Central memory CD8-positive, alpha-beta T cell (primary cell): Measurements from ENCODE around the gene KISS1R.

Source experiments
- ATAC-seq: fragments of 150-1000 bp; cut with Tn5 transposase; replicated peaks from 2 replicates; pipeline ENCODE4 v1.10.0; 2022; ENCODE audit warnings: mild to moderate bottlenecking, moderate FRiP score, moderate number of reproducible peaks; ENCODE audit not compliant: poor library complexity, severe bottlenecking; ENCODE audit errors: extremely low read depth
- DNase-seq, 2 donors: peaks; one replicate each; pipeline ENCODE4 v3.0.0; 2021; ENCODE audit warnings: low spot score in 2 of 2
- H3K27ac Mint-ChIP-seq: one replicate; pipeline ENCODE4 v1.8.0; 2022; ENCODE audit warnings: low read depth, mild to moderate bottlenecking, moderate library complexity, mixed read lengths
- H3K27me3 Mint-ChIP-seq: one replicate; pipeline ENCODE4 v1.8.0; 2022; ENCODE audit warnings: mixed read lengths
- H3K36me3 Mint-ChIP-seq: one replicate; pipeline ENCODE4 v1.8.0; 2022; ENCODE audit warnings: mild to moderate bottlenecking, moderate library complexity, mixed read lengths; ENCODE audit not compliant: insufficient read depth
- H3K4me1 Mint-ChIP-seq: one replicate; pipeline ENCODE4 v1.8.0; 2022; ENCODE audit warnings: mixed read lengths
- H3K4me3 Mint-ChIP-seq: one replicate; pipeline ENCODE4 v1.8.0; 2022; ENCODE audit warnings: mild to moderate bottlenecking, moderate library complexity, mixed read lengths
- H3K9me3 Mint-ChIP-seq: one replicate; pipeline ENCODE4 v1.8.0; 2022; ENCODE audit warnings: mixed read lengths

KISS1R gene

DNA sequence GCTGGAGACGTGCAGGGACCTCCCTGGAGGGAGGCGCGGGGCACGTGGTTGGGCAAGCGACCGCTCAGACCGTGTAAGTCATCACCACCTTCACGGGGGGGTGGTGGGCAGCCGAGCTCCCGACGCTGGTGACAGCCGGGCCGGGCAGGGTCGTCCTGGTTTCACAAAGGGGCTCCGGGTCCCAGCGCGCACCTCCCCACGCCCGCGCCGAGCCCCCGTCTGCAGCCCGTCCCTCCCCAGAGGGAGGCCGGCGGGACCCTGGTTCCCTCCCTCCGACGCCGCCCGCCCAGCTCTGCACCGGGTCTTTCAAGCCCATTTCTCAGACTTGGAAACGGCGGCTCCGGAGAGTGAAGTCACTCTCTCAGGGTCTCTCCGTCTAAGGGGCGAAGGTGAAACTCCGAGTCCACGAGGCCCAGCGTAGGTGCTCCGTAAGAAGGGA is 8.0 kb downstream of the KISS1R start:
- Mint-ChIP-seq H3K36me3 (peaks cover 7% of the 10 kb centered on the region), H3K4me3 (peak overlapping the region; percentile 80), H3K4me1 (peaks cover 10% of the 10 kb centered on the region), H3K9me3 (no peaks in the 10 kb centered on the region), H3K27ac (no peak overlapping the region), H3K27me3 (no peaks in the 10 kb centered on the region)
- peak; percentile 52 for ATAC-seq
- DNase-seq: no peak

DNA sequence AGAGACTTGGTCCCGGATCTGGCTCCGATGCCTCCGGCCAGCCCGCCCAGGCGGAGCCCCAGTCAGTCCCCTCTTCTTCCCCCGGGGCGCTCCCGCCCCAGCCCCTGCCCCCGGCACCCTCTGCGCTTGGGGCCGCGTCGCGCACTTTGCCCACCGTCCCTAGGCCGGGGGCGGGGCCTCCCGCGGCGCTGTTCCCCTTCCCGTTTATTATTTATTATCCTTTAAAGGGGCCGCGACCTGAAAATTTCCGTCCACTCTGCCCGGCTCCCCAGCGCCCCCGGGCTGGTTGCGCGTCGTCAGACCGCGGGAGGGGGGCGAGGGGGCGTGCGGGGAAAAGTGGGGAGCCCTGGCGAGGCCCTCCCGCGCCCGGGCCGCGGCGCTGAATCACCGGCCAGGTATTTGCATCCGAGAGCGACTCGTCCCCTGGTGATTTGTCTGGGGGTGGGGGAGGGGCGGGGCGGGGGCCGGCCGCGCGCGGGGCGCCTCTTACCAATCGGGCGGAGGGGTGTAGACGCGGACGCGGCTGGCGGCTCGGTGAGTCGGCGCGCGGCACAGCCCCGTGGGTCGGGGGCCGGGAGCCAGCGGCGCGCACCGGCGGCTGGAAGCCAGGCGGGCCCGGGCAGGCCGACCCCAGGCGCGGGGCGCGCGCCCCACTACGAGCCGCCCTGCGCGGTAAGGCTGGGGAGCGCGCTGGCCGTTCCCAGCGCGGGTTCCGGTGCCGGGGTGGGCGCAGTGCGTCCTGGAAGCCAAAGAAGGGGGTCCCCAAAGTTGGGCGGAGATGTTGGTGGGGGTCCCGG is 8.6 kb downstream of the KISS1R start, which contains the start of gene ARID3A:
Gene ARID3A (plus strand): TSS at position 510 of the 797 bp plus-strand sequence. CDS start 3,494 bp downstream, outside the sequence.
- peaks cover 6% of the 10 kb centered on the region for H3K36me3 Mint-ChIP-seq
- no peaks in the 10 kb centered on the region for H3K27me3 Mint-ChIP-seq
- H3K27ac Mint-ChIP-seq: peak within 1 kb of the TSS; percentile 59
- H3K4me1 Mint-ChIP-seq: peaks cover 9% of the 10 kb centered on the region
- peak within 1 kb of the TSS; percentile 80 for H3K4me3 Mint-ChIP-seq
- DNase-seq (peak; percentile 65 to 67), ATAC-seq (peak; percentile 66)
- no peaks in the 10 kb centered on the region for H3K9me3 Mint-ChIP-seq

DNA sequence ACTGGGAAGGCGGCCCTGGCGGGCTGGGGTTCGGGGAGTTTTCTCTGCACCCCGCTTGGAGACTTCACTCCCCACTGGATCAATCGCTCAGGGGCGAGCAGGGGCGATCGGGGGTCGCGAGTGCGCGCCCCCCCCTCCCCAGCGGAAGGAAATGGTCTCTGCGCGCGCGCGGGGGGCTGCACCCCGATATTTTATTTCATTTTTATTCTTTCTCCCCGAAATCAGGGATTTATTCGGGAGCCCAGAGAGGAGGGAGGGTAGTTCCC is 9.1 kb downstream of the KISS1R start:
- Mint-ChIP-seq H3K9me3 (no peaks in the 10 kb centered on the region), H3K27me3 (no peaks in the 10 kb centered on the region), H3K4me3 (peak overlapping the region; percentile 80), H3K4me1 (peaks cover 3% of the 10 kb centered on the region), H3K36me3 (peaks cover 4% of the 10 kb centered on the region), H3K27ac (no peak overlapping the region)
- DNase-seq: no peak
- no peak for ATAC-seq

DNA sequence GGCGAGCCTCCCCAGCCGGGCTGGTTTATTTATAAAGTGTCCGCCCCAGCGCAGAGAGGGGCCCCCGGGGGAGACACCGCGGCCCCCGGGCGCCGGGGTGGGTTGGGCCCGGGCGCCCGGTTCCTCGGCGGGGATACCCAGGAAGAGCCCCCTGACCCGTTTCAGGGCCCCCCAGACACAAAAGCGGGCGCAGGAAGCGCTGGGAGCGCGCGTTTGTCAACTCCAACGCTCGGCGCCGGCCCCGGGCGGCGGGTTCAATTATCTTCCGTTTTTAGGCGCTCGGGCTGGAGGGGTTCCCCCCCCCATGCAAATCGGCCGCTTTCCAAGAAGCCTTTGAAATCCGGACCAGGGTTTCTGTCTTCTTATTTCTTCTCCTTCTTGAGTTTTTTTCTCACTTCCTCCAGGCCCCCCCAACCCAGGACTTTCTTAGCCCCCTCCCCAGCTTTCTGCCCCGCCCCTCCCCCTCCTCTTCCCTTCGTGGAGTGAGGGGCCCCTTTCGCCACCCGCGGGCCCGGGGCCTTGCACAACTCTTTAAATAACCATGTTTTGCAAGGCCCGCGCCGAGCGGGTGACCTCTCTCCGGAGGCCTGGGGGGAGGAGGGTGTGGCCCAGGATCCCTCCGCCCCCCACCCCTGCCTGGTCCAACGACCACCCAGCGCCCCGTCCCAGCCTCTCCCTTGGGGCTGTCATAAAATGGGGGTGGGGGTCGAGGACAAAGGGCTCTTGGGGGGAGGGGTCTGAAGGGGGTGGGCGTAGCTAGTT is 9.6 kb downstream of the KISS1R start:
- no peak for ATAC-seq

DNA sequence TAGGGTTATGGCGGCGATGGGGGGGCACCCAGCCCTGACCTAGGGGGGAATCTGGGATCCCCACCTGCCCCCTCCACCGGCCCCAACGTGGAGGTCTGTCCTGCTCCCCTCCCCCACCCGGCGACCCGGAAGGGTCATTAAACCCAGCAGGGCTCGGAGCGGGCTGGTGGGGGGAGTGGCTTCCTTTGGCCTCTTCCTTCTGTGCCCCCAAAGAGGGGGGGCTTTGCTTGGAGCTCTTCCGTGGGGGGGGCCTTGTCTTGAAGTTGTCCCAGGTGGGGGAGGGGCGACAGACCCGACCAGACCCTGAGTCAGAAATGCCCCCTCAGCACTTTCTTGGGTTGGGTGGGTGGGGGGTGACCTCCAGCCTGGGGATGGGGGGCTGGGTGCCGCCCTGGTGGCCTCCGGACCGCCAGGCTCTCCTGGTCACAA is 10.2 kb downstream of the KISS1R start:
- Mint-ChIP-seq H3K27ac (no peak overlapping the region), H3K36me3 (peaks cover 4% of the 10 kb centered on the region), H3K4me3 (peak overlapping the region; percentile 27), H3K27me3 (no peaks in the 10 kb centered on the region), H3K9me3 (no peaks in the 10 kb centered on the region), H3K4me1 (peaks cover 4% of the 10 kb centered on the region)
- ATAC-seq: no peak
- DNase-seq: no peak

More for the DNA sequence above, 9.6 kb downstream of the KISS1R start:
- no peak for DNase-seq
- Mint-ChIP-seq H3K27me3 (no peaks in the 10 kb centered on the region), H3K36me3 (peaks cover 4% of the 10 kb centered on the region), H3K4me1 (no peaks in the 10 kb centered on the region), H3K9me3 (no peaks in the 10 kb centered on the region), H3K4me3 (peak overlapping the region; percentile 80), H3K27ac (peak overlapping the region; percentile 59)

DNA sequence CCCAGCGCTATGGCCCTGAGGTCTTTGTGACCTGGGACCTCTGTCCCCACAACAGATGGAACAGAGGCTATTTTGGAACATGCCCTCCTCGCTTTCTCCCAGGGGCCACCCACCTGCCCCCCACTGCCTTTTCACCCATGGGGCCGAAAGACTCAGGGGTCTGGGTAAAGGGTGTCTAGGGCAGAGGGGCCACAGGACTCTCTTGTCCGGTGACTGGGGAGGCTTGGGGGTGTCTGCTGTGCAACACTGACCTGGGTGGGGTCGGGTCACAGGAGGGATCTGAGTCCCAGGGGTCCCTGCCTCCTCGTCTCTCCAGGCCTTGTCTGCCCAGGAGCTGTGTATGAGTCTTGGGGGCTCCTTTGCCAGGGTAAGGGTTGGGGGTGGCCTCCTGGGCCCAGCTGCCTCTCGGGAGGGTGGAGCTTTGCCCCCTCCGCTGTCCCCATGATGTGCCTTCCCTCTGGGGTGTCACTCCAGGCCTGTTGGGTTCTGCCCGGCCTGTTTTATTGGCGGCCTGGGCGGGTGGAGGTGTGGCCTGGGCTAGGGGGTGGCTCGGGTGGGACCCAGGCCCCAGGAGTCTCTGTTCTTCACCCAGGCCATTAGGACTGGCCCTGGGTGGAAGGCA is 10.8 kb downstream of the KISS1R start:
- Mint-ChIP-seq H3K4me3 (peak overlapping the region; percentile 27), H3K27ac (no peak overlapping the region), H3K27me3 (no peaks in the 10 kb centered on the region), H3K4me1 (peaks cover 8% of the 10 kb centered on the region), H3K9me3 (no peaks in the 10 kb centered on the region), H3K36me3 (peaks cover 4% of the 10 kb centered on the region)
- ATAC-seq: no peak
- DNase-seq: no peak

DNA sequence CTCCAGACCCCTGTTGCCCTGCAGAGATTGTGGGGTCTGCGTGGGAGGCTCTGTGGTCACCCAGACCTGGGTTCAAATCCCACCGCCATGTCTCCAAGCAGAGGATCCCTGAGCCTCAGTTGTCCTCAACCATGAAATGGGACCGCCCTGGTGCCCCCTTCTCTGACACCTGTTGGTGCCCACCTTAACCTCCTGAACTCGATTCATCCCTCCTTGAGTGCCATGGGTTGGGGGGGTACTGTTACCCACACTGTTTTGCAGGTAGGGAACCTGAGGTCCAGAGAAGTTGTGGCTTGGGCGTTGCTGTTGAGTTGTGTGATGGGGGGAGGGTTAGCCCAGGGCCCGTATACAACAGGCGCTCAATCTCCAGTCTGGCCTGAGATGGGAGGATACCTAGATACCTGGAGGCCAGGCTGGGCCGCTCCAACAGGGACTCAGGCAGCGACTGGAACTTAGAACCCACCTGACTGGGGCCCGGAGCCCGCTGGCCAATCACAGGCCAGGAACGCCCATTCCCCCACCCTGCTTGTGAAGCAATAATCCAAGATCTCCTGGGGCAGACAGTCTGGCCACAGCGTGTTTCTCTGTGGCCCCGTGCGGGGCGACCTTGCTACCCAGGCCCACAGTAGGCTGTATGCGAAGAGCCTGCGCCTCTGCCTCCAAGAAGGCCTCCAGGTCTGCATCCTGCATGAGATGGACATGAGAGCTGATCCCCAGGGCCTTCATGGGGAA is 11.5 kb downstream of the KISS1R start:
- H3K9me3 Mint-ChIP-seq: no peaks in the 10 kb centered on the region
- peaks cover 4% of the 10 kb centered on the region for H3K36me3 Mint-ChIP-seq
- no peak overlapping the region for H3K4me3 Mint-ChIP-seq
- no peak overlapping the region for H3K27ac Mint-ChIP-seq
- no peaks in the 10 kb centered on the region for H3K27me3 Mint-ChIP-seq
- ATAC-seq (no peak), DNase-seq (no peak)
- peaks cover 10% of the 10 kb centered on the region for H3K4me1 Mint-ChIP-seq

DNA sequence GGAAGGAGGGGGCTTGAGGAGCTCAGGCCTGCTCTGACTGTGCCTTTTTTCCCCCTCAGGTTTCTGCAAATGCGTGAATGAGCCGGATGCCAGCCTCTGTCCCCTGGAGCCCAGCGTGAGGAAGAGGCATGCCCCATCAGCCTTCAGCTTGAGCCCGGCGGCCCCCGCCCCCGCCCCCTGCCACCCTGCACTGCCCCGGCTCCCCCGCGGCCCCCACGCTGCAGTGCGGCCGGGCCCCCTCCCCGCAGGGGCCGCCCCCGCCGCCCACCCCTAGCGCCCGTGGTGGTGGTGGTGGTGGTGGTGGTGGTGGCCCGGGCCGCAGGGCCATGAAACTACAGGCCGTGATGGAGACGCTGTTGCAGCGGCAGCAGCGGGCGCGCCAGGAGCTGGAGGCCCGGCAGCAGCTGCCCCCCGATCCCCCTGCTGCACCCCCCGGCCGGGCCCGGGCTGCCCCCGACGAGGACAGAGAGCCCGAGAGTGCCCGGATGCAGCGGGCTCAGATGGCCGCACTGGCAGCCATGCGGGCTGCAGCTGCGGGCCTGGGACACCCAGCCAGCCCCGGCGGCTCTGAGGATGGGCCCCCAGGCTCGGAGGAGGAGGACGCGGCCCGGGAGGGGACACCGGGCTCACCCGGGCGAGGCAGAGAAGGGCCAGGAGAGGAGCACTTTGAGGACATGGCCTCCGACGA is 12.2 kb downstream of the KISS1R start:
- no peaks in the 10 kb centered on the region for H3K9me3 Mint-ChIP-seq
- no peak overlapping the region for H3K4me3 Mint-ChIP-seq
- no peak for ATAC-seq
- DNase-seq: no peak
- peaks cover 10% of the 10 kb centered on the region for H3K4me1 Mint-ChIP-seq
- no peak overlapping the region for H3K27ac Mint-ChIP-seq
- peaks cover 4% of the 10 kb centered on the region for H3K36me3 Mint-ChIP-seq
- H3K27me3 Mint-ChIP-seq: no peaks in the 10 kb centered on the region

DNA sequence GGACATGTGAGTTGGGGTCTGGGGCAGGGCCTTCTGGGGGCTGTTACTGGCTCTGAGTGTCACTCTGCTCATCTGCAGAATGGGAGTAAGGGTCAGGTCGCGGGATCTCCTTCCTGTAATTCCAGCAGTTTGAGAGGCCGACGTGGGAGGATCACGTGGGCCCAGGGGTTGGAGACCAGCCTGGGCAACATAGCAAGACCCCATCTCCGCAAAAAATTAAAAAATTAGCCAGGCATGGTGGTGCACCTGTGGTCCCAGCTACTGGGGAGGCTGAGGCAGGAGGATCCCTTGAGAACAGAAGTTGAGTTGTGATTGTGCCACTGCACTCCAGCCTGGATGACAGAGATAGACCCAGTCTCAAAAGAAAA is 12.7 kb downstream of the KISS1R start:
- DNase-seq (no peak), ATAC-seq (no peak)
- no peak overlapping the region for H3K27ac Mint-ChIP-seq
- H3K36me3 Mint-ChIP-seq: peaks cover 4% of the 10 kb centered on the region
- no peak overlapping the region for H3K4me3 Mint-ChIP-seq
- peaks cover 10% of the 10 kb centered on the region for H3K4me1 Mint-ChIP-seq
- H3K9me3 Mint-ChIP-seq: no peaks in the 10 kb centered on the region
- H3K27me3 Mint-ChIP-seq: no peaks in the 10 kb centered on the region

DNA sequence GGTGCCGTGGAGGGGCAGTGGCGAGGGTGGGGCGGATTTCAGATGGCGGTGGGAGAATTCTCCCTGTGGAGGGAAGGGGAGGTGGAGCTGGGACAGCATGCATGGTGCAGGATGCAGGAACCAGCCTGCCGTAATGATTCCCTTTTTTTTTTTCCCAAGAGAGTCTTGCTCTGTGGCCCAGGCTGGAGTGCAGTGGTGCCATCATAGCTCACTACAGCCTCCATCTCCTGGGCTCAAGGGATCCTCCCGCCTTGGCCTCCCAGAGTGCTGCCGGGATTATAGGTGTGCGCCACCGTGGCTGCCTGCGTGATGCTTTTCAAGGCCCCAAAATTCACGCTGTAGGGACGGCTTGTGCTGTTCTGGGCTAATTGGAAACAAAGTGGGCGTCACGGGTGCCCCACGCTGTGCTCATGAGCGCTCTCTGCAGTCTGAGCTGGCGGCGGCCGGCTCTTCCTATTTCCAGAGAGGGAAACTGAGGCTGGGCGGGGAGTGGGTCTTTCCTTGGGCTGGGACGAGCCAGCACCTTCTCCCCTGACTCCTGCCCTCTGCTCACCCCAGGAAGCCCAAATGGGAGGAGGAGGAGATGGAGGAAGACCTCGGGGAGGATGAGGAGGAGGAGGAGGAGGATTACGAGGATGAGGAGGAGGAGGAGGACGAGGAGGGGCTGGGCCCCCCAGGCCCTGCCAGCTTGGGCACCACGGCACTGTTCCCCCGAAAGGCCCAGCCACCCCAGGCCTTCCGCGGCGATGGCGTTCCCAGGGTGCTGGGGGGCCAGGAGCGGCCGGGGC is 14.9 kb downstream of the KISS1R start:
- no peaks in the 10 kb centered on the region for H3K27me3 Mint-ChIP-seq
- H3K9me3 Mint-ChIP-seq: no peaks in the 10 kb centered on the region
- peak overlapping the region; percentile 25 for H3K4me3 Mint-ChIP-seq
- H3K36me3 Mint-ChIP-seq: peaks cover 3% of the 10 kb centered on the region
- DNase-seq (no peak), ATAC-seq (no peak)
- H3K27ac Mint-ChIP-seq: peak overlapping the region; percentile 68
- peaks cover 10% of the 10 kb centered on the region for H3K4me1 Mint-ChIP-seq

DNA sequence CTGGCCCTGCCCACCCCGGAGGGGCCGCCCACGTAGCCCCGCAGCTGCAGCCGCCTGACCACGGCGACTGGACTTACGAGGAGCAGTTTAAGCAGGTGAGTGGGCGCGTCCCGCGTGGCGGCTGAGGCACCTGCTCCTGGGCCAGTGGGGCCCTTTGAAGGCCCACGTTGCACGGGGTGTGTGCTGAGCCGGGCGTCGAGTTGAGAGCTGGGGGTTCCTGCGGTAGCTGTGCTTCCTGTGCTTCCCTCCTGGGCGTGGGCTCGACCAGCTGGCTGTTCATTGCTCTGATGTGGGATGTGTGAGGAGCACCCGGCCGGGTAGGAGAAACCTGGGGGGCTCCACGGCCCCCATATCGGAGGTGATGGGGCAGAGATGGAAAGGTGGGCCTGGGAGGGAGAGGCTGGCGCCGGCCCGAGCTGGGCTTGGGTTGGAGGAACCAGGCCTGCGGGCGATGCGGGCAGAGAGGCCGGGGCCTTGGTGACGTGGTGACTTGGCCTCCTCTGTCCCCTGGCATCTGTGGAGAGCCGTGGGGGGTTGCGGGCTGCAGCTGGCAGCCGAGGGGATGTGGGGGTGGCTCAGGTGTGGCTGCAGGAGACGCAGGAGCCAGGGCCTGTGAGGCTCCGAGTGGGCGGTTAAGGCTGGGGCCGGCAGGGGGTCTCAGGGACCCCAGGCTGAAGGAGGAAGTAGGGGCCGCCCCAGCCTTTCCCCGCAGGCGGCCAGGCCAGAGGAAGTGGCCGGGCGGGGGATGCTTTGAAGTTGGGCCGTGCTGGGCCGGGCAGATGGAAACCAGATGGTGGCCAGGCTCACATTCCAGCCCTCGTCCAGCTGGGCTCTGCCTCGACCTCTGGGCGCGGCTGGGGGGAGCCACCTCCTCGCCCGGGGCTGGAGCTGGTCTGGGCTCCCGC is 15.8 kb downstream of the KISS1R start:
- H3K4me1 Mint-ChIP-seq: peaks cover 14% of the 10 kb centered on the region
- ATAC-seq: no peak
- DNase-seq: no peak

More for the DNA sequence above, 15.8 kb downstream of the KISS1R start:
- peaks cover 4% of the 10 kb centered on the region for H3K36me3 Mint-ChIP-seq
- H3K4me3 Mint-ChIP-seq: peak overlapping the region; percentile 63
- no peaks in the 10 kb centered on the region for H3K9me3 Mint-ChIP-seq
- peak overlapping the region; percentile 68 for H3K27ac Mint-ChIP-seq
- no peaks in the 10 kb centered on the region for H3K27me3 Mint-ChIP-seq
